Raji (cell line): ENCODE measurements around the gene PHIP.
A peak's percentile ranks its signal among the peaks of the same experiment; 100 is the strongest.

Source experiments
- POLR2A ChIP-seq: IDR thresholded peaks from 2 replicates; pipeline ENCODE4 v1.6.1; 2011; ENCODE audit warnings: low read depth, low read length, control low read depth; ENCODE audit not compliant: insufficient read depth

PHIP gene

DNA sequence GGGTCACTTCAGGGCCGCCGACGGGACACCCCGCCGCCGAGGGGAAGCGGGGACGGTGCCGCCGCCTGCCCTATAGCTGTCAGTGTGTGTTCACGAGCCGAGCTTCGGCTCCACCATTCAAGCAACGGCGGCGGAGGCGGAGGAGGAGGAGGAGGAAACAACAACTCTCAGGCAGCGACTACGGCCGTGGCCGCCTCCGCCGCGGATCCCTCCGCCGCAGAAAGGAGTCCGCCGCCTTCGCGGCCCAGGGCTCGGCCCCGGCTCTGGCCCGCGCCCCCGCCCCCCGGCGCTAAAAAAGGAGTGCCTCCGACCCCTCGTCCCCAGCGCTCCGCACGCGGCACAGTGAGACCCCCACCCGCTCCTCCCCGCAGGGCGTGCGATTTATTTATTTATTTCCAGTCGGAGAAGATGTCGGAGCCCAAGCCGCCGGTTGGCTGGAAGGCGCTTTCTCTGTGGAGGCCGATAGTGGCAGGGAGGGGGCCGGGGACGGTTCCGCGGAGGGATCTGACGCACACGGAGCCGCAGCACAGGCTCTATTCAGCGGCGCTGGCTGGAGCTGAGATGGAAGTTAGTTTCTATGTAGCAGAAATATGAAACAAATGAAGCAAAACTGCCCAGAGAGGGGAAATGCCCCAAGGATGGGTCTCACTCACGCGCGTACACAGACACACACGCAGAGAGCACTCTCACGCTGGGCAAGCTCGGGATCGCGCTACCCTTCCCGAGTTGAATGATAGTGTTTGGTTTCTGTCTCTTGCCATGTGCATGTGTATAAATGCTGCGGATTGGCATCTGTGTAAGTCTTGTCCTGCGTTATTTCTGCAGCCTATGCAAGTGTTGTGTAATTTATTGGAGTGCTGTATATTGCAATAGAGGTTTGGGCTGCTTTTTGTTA lies at the start of gene PHIP:
Gene PHIP (minus strand): TSS at position 180 of the 895 bp plus-strand sequence. CDS start 186 bp downstream, outside the sequence.
- TF ChIP-seq POLR2A = peak; percentile 93

DNA sequence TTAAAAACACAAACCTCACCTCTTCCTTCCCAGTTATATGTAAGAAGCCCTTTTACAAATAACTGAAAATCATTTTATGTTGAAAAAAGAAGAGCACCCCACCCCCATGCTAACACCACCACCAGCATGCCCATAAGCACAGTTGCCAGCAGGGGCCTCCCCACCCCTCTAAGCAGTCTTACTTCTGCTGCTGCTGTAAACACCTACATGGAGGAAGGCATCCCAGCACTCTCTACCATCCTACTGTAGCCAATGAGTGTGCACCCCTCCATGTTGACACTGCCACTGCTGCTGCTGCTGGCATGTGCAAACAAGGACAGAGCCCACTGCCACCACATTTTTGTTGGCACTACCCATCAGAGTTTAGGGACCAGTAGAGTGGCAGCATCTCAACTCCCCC lies 49.6 kb upstream of the PHIP start:
- no peak for TF ChIP-seq POLR2A

DNA sequence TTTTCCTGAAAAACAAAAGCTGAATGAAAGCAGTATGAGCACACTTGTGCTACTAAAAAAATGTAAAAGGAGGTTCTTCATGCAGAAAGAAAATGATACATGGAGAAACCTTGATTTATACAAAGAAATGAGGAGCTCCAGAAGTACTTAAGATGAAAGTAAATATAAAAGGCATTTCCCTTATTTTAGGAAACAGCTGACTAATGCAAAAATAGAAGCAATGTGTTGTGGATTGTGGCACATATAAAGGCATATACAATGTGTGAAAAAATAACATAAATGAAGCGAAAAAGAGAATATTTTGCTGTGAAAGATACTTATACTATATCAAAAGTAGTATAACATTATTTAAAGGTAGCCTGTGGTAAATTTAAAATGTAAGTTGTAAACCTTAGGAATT lies 41.2 kb upstream of the PHIP start:
- no peak for TF ChIP-seq POLR2A

- no peak for TF ChIP-seq POLR2A
Measured at GRCh38 chr6:79117752-79118151, 39.7 kb upstream of the PHIP start.

DNA sequence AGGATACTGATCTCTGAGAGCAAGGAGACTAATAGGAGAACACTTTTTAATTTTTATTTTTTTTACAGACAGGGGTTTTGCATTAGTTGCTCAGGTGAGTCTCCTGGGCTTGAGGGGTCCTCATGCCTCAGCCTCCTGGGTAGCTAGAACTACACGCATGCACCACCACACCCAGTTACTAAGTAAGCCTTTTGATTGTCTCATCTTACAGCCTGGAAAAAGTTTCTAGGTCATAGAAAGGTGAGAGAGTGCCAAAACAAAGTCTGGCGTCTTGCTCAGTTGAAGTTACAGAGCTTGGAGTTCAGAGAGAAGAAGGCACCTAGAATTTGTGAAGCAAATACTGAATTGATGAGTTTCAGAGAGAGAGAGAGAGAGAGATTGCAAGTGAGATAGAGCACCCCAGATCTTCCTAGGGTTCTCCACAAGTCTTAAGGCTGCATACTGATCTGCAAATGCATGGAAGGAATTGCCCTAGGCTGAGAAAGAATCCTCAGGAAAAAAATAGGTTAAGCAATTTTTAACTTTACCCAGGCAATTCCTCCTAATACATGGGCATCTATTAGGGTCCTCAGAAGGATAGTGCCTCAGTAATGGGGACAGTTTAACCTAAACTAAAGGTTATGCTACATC lies 37.6 kb upstream of the PHIP start:
- no peak for TF ChIP-seq POLR2A

- TF ChIP-seq POLR2A = no peak
Measured at GRCh38 chr6:79111549-79111948, 33.5 kb upstream of the PHIP start.

- no peak for TF ChIP-seq POLR2A
Measured at GRCh38 chr6:79101164-79101563, 23.1 kb upstream of the PHIP start.

DNA sequence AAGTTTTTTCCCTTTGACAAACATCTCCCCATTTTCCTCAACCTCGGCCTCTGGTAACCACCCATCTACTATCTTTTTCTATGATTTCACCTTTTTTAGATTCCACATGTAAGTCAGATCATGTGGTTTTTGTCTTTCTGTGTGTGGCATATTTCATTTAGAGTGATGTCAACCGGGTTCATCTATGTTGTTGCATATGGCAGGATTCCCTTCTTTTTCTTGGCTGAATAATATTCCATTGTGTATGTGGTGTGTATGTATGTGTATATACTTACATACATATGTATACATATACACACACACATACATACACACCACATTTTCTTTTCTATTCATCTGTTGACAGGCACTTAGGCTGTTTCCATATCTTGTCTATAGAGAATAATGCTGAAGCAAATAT lies 22.2 kb upstream of the PHIP start:
- no peak for TF ChIP-seq POLR2A

DNA sequence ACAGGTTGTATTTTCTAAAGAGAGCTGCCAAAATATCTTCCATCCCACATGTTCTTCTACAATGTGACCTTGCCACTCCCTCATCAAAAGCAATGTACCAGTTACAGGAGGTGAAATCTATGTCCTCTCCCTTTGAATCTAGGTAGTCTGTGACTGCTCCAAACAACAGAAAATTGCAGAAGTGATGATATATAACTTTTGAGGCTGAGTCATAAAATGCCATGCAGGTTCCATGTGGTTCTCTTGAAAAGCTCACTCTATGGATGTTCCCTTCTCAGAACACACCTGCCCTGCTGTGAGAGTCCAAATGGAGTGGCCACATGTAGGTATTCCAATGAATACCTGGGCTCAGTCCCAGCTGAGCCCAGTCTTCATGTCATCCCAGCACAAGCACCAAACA lies 16.9 kb upstream of the PHIP start:
- TF ChIP-seq POLR2A = no peak

DNA sequence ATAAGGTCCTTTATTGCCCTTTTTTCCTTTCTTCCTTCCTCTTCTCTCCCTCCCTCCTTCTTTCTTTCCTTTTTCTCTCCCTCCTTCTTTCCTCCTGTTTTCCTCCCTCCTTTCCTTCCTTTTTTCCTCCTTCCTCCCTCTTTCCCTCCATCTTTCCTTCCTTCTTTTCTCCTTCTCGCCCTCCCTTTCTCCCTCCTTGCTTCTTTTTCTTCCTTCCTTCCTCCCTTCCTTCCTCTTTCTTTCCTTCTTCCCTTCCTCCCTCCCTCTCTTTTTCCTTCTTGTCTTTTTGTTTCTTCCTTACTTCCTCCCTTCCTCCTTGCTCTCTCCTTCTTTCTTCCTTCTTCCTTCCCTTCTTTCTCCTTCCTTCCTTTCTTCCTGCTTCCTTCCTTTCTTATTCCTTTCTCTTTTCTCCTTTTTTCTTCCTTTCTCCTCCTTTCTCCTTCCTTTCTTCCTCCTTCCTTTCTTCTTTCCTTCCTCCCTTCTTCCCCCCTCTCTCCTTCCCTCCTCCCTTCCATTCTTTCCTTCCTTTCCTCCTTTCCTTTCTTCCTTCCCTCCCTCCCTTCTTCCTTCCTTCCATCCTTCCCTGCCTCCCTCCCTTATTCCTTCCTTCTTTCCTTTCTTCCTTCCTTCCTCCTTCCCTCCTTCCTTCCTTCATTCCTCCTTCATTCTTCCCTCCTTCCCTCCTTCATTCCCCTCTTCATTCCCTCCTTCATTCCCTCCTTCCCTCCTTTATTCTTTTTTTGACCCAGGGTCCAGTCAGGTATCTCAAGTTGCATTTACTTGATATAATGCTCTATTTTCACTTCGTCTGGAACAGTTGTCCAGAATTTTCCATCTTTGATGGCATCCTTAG lies 11.7 kb upstream of the PHIP start:
- TF ChIP-seq POLR2A = no peak

GRCh38 chr6:79084693-79085092 lies 6.6 kb upstream of the PHIP start:
- no peak for TF ChIP-seq POLR2A

DNA sequence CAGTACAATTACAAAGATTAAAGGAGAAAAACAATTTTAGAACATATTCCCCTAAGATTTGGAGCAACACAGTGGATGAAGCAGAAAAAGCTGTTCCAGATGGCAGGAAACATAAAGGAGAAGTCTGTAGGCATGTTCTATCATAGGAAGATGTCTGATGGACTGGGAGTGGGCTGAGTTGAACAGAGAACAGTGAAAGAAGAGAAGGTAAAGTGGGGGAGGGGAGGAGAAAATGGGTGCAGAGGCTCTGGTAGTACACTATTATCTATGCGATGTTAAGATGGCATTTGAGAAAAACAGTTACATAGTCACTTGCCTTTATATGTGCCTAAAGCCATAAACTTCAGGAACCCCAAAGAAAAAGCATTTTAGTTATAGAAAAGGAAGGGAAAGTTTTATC lies 4.2 kb upstream of the PHIP start:
- no peak for TF ChIP-seq POLR2A

DNA sequence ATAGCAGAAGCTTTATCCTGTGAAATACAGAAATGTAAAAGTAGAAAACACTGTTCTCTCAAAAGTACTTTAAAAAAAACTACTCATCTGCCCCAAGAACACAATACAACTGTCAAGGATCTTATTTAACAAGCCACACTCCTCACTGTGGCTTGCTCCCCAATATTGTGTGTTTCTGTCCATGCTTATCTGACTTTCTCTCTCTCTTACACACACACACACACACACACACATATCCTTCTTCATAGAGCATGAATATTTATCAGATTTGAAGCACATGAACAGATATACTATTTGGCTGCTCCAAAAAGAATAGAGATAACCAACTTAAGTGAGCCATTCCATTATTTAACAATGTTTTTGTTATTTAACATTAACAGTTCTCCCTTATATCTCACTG lies 3.6 kb upstream of the PHIP start:
- TF ChIP-seq POLR2A = no peak

GRCh38 chr6:79079561-79080041 lies 1.5 kb upstream of the PHIP start:
- TF ChIP-seq POLR2A = no peak

GRCh38 chr6:79077715-79078074 lies 359 bp downstream of the PHIP start:
- TF ChIP-seq POLR2A = no peak
